HUES64 (cell line): ENCODE results near the gene RNASE8.

Source experiments
- H3K27ac ChIP-seq: 2 replicates; pipeline ENCODE4 v1.7.0; 2013; ENCODE audit warnings: low read depth, low read length, inconsistent platforms
- H3K27me3 ChIP-seq: 2 replicates; pipeline ENCODE4 v1.6.1; 2013; ENCODE audit warnings: mild to moderate bottlenecking, low read length; ENCODE audit not compliant: insufficient read depth
- H3K36me3 ChIP-seq: 2 replicates; pipeline ENCODE4 v1.6.1; 2013; ENCODE audit warnings: mild to moderate bottlenecking, low read length; ENCODE audit not compliant: insufficient read depth
- H3K4me1 ChIP-seq: 2 replicates; pipeline ENCODE4 v1.6.1; 2013; ENCODE audit warnings: mild to moderate bottlenecking, low read length, moderate library complexity; ENCODE audit not compliant: insufficient read depth
- H3K4me3 ChIP-seq: 2 replicates; pipeline ENCODE4 v1.5.1; 2013; ENCODE audit warnings: mild to moderate bottlenecking, low read length, moderate library complexity
- H3K9ac ChIP-seq: 2 replicates; pipeline ENCODE4 v1.6.1; 2013; ENCODE audit warnings: mild to moderate bottlenecking, low read depth, low read length
- H3K9me3 ChIP-seq: 2 replicates; pipeline ENCODE4 v1.6.1; 2013; ENCODE audit warnings: low read depth, low read length; ENCODE audit not compliant: insufficient read depth
- WGBS: fragments of 150-250, 120-280 bp; methylation state at CpG from one replicate; pipeline ENCODE4 v1.1.7; 2013; ENCODE audit warnings: missing lambda C conversion rate; 5-methylcytosine and 5-hydroxymethylcytosine counted together

Gene RNASE8

GRCh38 chr14:21096978-21097635 lies 39.5 kb downstream of the RNASE8 start:
- H3K27ac ChIP-seq: peak overlapping the region; percentile 94
- H3K9me3 ChIP-seq: no peaks in the 10 kb centered on the region
- H3K9ac ChIP-seq: peak overlapping the region; percentile 84
- peaks cover 13% of the 10 kb centered on the region for H3K36me3 ChIP-seq
- H3K27me3 ChIP-seq: no peaks in the 10 kb centered on the region
- H3K4me1 ChIP-seq: peaks cover 57% of the 10 kb centered on the region
- 32% methylated on average over 7 of the region's 10 CpGs for WGBS
- H3K4me3 ChIP-seq: peak overlapping the region; percentile 72

- H3K9ac ChIP-seq: peak overlapping the region; percentile 84
- under 1% methylated on average over 14 of the region's 19 CpGs for WGBS
- peak overlapping the region; percentile 94 for H3K27ac ChIP-seq
- no peaks in the 10 kb centered on the region for H3K27me3 ChIP-seq
- H3K4me1 ChIP-seq: peaks cover 62% of the 10 kb centered on the region
- peaks cover 9% of the 10 kb centered on the region; the same call in 1 of the 2 replicates for H3K36me3 ChIP-seq
- H3K9me3 ChIP-seq: no peaks in the 10 kb centered on the region
- peak overlapping the region; percentile 72 for H3K4me3 ChIP-seq
Measured at GRCh38 chr14:21097636-21098075, 40.0 kb downstream of the RNASE8 start.

- H3K4me1 ChIP-seq: peaks cover 64% of the 10 kb centered on the region
- peak within 1 kb of the TSS; percentile 94 for H3K27ac ChIP-seq
- H3K36me3 ChIP-seq: peaks cover 3% of the 10 kb centered on the region; the same call in 1 of the 2 replicates
- no peaks in the 10 kb centered on the region for H3K9me3 ChIP-seq
- peak within 1 kb of the TSS; percentile 84 for H3K9ac ChIP-seq
- no peaks in the 10 kb centered on the region for H3K27me3 ChIP-seq
- H3K4me3 ChIP-seq: peak within 1 kb of the TSS; percentile 75
- under 1% methylated on average over 58 of the region's 90 CpGs for WGBS
Measured at GRCh38 chr14:21098076-21098891, 40.7 kb downstream of the RNASE8 start, which contains the start of gene ZNF219. ZNF219 (minus strand) TSS chr14:21098655; CDS start chr14:21093591, 5,064 bp downstream.

GRCh38 chr14:21098892-21099595 lies 41.4 kb downstream of the RNASE8 start:
- H3K36me3 ChIP-seq: no peaks in the 10 kb centered on the region
- H3K27ac ChIP-seq: peak overlapping the region; percentile 82
- H3K9me3 ChIP-seq: no peaks in the 10 kb centered on the region
- 16% methylated on average over 11 of the region's 16 CpGs for WGBS
- peaks cover 58% of the 10 kb centered on the region for H3K4me1 ChIP-seq
- no peaks in the 10 kb centered on the region for H3K27me3 ChIP-seq
- H3K4me3 ChIP-seq: peak overlapping the region; percentile 75
- H3K9ac ChIP-seq: peak overlapping the region; percentile 80

- H3K9me3 ChIP-seq: no peaks in the 10 kb centered on the region
- WGBS: 82% methylated on average over 3 of the region's 5 CpGs
- H3K4me3 ChIP-seq: peak overlapping the region; percentile 75
- H3K27me3 ChIP-seq: no peaks in the 10 kb centered on the region
- peaks cover 59% of the 10 kb centered on the region for H3K4me1 ChIP-seq
- H3K27ac ChIP-seq: peak overlapping the region; percentile 82
- H3K36me3 ChIP-seq: no peaks in the 10 kb centered on the region
- no peak overlapping the region; the same call in 1 of the 2 replicates for H3K9ac ChIP-seq
Measured at GRCh38 chr14:21099596-21099985, 42.0 kb downstream of the RNASE8 start.

GRCh38 chr14:21100931-21101330 lies 43.3 kb downstream of the RNASE8 start, which contains the start of gene TMEM253:
TMEM253 (plus strand) TSS chr14:21101066; CDS start chr14:21101344, 278 bp downstream.
- Histone ChIP-seq H3K4me3 (peak within 1 kb of the TSS; percentile 75; the same call in 1 of the 2 replicates), H3K36me3 (no peaks in the 10 kb centered on the region), H3K27ac (no peak within 1 kb of the TSS), H3K4me1 (peaks cover 55% of the 10 kb centered on the region), H3K9me3 (no peaks in the 10 kb centered on the region), H3K27me3 (no peaks in the 10 kb centered on the region), H3K9ac (no peak within 1 kb of the TSS)
- 95% methylated on average over 5 of the region's 5 CpGs for WGBS

GRCh38 chr14:21101802-21102413 lies 44.3 kb downstream of the RNASE8 start:
- H3K9me3 ChIP-seq: no peaks in the 10 kb centered on the region
- 0 out of 2 replicates have a peak overlapping the region, but pooled peaks have one; percentile 23 for H3K27ac ChIP-seq
- H3K27me3 ChIP-seq: no peaks in the 10 kb centered on the region
- 73% methylated on average over 6 of the region's 8 CpGs for WGBS
- H3K4me1 ChIP-seq: peaks cover 53% of the 10 kb centered on the region
- no peaks in the 10 kb centered on the region for H3K36me3 ChIP-seq
- H3K9ac ChIP-seq: no peak overlapping the region
- peak overlapping the region; percentile 77; the same call in 1 of the 2 replicates for H3K4me3 ChIP-seq

GRCh38 chr14:21102521-21103410 lies 45.1 kb downstream of the RNASE8 start:
- peak overlapping the region; percentile 99 for H3K9ac ChIP-seq
- peak overlapping the region; percentile 99 for H3K27ac ChIP-seq
- no peaks in the 10 kb centered on the region for H3K36me3 ChIP-seq
- H3K9me3 ChIP-seq: no peaks in the 10 kb centered on the region
- peak overlapping the region; percentile 77 for H3K4me3 ChIP-seq
- 10% methylated on average over 9 of the region's 9 CpGs for WGBS
- peaks cover 51% of the 10 kb centered on the region for H3K4me1 ChIP-seq
- H3K27me3 ChIP-seq: no peaks in the 10 kb centered on the region

- WGBS: 2% methylated on average over 9 of the region's 9 CpGs
- Histone ChIP-seq H3K27ac (peak overlapping the region; percentile 99), H3K27me3 (no peaks in the 10 kb centered on the region), H3K4me1 (peaks cover 54% of the 10 kb centered on the region), H3K9ac (peak overlapping the region; percentile 99), H3K9me3 (no peaks in the 10 kb centered on the region), H3K4me3 (peak overlapping the region; percentile 77), H3K36me3 (no peaks in the 10 kb centered on the region)
Measured at GRCh38 chr14:21103411-21103709, 45.7 kb downstream of the RNASE8 start.
